ENCODE results near the gene TBL3. TPM values are rescaled to one million over a fixed set of nuclear protein-coding genes. Genes with fewer than 3 reads are reported as not detected.

The TBL3 gene
- total RNA-seq, 6 donors from 2014 or later: 22.0 to 51.6 (median 35.0) TPM

DNA sequence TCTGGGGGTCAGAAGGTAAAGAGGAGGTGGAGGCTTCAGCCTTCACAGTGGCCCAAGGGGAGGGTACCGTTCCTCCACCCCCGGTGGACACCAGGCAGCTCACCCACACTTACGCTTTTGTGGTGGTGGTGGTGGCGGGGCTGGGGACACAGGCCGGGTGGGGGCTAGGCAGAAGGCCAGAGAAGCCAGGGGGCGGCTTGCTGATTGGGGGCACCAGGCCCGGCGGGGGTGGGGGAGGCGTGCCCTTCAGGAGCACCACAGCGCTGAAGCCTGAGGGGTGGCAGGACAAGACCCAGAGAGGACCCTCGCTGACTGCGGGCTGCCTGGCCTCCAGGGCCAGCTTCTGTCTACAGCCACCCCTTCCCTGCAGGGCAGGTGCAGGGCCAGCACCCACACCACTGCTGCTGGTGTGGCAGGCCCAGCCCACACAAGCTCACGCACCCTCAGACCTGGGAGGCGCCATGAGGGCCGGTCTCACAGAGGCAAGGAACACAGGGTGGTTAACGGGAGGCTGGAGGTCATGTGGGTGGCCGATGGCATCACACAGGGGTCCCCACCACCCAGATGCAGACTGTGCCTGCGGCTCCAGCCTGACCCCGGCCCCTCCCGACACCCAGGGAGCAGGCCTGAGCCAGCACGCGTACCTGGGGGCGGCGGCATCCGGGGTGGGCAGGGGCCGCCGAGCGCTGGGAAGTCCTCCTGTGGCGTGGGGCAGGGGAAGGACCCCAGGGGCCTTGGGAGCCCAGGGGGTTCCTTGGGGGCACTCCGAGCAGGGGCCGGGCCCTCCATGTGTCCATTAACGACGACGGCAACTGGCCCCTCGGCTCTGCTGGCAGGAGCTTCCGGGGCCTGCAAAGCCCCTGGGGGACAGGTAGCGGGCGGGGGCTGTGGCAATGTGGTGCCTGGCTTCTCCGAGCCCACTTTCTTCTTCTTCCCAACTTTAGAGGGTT is 27.3 kb downstream of the TBL3 start:
- H3K27me3 ChIP-seq: no peaks in the 10 kb centered on the region
- 91 to 93% methylated on average over 18 to 34 of the region's 39 CpGs for WGBS, 2 donors
- ATAC-seq (ENCODE audit: low FRiP score in 2 of 2) (no peak), DNase-seq (peak in 1 of 2 donors; percentile 78)
- peak overlapping the region in 1 of 4 donors; percentile 48 for H3K27ac ChIP-seq
- H3K36me3 ChIP-seq: peaks cover 30 to 70% (median 59%) of the 10 kb centered on the region in 4 donors
- peaks cover 6 to 9% (median 8%) of the 10 kb centered on the region in 4 donors for H3K4me1 ChIP-seq
- H3K4me3 ChIP-seq: no peak overlapping the region
- no peak for TF ChIP-seq POLR2AphosphoS5 (IDR thresholded peaks at IDR 0.05)
- TF ChIP-seq EP300 (IDR thresholded peaks at IDR 0.05): no peak
- no peak for TF ChIP-seq POLR2A (IDR thresholded peaks at IDR 0.05)
- TF ChIP-seq CTCF (IDR thresholded peaks at IDR 0.05): no peak
- H3K9me3 ChIP-seq: no peaks in the 10 kb centered on the region

- Histone ChIP-seq H3K9me3 (no peaks in the 10 kb centered on the region), H3K4me3 (no peak overlapping the region), H3K27me3 (no peaks in the 10 kb centered on the region), H3K4me1 (peaks cover 15 to 17% (median 16%) of the 10 kb centered on the region in 4 donors), H3K36me3 (peaks cover 30 to 70% (median 59%) of the 10 kb centered on the region in 4 donors), H3K27ac (no peak overlapping the region)
- peak in 1 of 2 donors; percentile 72 for DNase-seq
- TF ChIP-seq CTCF (IDR thresholded peaks at IDR 0.05): no peak
- TF ChIP-seq POLR2AphosphoS5 (IDR thresholded peaks at IDR 0.05): no peak
- TF ChIP-seq EP300 (IDR thresholded peaks at IDR 0.05): no peak
- TF ChIP-seq POLR2A (IDR thresholded peaks at IDR 0.05): no peak
- ATAC-seq (ENCODE audit: low FRiP score in 2 of 2): no peak
- 91 to 95% methylated on average over 14 to 21 of the region's 28 CpGs for WGBS, 2 donors
Measured at GRCh38 chr16:1999866-2000514, 28.1 kb downstream of the TBL3 start.

DNA sequence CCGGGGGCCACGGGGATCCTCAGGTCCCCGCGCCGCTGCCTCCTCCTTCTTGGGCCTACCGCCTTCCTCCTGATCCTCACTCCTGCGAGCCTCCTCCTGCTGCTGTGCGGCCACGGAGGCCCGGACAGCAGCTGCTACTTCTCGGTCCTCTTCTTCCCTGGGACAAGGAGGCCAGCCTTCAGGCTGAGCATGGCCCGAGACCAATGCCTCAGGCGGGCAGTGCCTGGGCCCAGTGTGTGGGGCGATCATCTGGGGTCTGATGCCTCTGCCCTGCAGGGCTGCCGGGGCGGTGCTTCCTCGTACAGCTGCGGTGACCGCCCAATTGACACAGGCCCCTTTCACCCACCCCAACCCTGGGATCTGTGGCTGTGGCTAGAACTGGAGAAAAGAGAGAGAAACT is 29.2 kb downstream of the TBL3 start:
- peaks cover 22 to 28% (median 26%) of the 10 kb centered on the region in 4 donors for H3K4me1 ChIP-seq
- no peaks in the 10 kb centered on the region for H3K9me3 ChIP-seq
- no peak overlapping the region for H3K4me3 ChIP-seq
- TF ChIP-seq EP300 (IDR thresholded peaks at IDR 0.05) (no peak), POLR2A (IDR thresholded peaks at IDR 0.05) (no peak), POLR2AphosphoS5 (IDR thresholded peaks at IDR 0.05) (no peak), CTCF (IDR thresholded peaks at IDR 0.05) (no peak)
- peak in 1 of 2 donors; percentile 75 for DNase-seq
- ATAC-seq (ENCODE audit: low FRiP score in 2 of 2): no peak
- H3K36me3 ChIP-seq: peaks cover 30 to 70% (median 59%) of the 10 kb centered on the region in 4 donors
- H3K27me3 ChIP-seq: no peaks in the 10 kb centered on the region
- no peak overlapping the region for H3K27ac ChIP-seq
- 97 to 98% methylated on average over 11 to 19 of the region's 19 CpGs for WGBS, 2 donors

DNA sequence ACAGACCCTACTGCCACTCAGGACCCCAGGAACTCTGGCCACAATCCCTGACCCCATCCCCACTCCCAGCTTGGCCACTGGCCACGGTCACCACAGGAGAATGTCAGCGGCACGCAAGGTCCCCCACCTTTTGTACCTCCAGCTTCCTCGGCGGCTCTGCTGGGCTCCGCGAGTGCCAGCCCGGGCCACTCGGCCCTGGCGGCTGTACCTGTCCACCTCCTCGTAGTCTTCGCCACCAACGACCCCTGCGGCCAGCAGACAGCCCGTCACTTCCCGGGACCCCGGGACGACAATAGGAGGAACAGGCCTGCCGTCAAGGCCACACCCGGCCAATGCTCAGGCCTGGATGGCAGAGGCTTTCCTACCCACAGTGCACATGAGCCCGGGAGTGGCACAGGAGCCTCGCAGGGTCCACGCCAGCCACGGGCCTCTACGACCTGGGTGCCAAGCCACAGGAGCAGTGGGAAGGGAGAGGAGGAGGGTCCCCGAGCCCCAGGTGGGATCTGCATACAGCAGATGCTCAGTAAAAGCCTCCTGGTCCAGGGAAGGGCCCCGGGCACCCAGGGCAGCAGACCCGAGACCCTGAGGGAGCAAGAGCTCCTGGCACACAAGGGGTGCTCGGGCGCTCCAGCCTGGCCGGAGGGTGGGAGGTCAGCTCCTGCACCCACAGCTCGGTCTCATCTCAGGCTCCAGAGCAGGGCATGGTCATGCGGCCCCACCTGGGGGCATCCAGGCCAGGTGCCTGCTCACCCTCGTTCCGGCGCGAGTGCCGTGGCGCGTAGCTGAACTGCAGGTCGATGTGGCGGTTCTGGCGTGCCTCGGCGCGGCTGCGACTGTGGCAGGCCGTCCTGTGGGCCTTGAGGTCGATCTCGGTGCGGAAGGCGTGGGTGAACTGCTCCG is 29.9 kb downstream of the TBL3 start:
- H3K4me3 ChIP-seq: no peak overlapping the region
- no peaks in the 10 kb centered on the region for H3K27me3 ChIP-seq
- peaks cover 30 to 69% (median 58%) of the 10 kb centered on the region in 4 donors for H3K36me3 ChIP-seq
- TF ChIP-seq POLR2AphosphoS5 (IDR thresholded peaks at IDR 0.05) (no peak), POLR2A (IDR thresholded peaks at IDR 0.05) (no peak), EP300 (IDR thresholded peaks at IDR 0.05) (no peak), CTCF (IDR thresholded peaks at IDR 0.05) (no peak)
- peaks cover 24 to 34% (median 30%) of the 10 kb centered on the region in 4 donors for H3K4me1 ChIP-seq
- H3K27ac ChIP-seq: no peak overlapping the region
- peak in 1 of 2 donors; percentile 83 for DNase-seq
- no peak for ATAC-seq (ENCODE audit: low FRiP score in 2 of 2)
- 96 to 97% methylated on average over 30 to 52 of the region's 53 CpGs for WGBS, 2 donors
- H3K9me3 ChIP-seq: no peaks in the 10 kb centered on the region

Measured in upper lobe of left lung (tissue), 6 donors.